ENCODE measurements around the gene NRM. TPM values are rescaled to one million over a fixed set of nuclear protein-coding genes. Genes with fewer than 3 reads are reported as not detected.

Gene NRM
- total and polyA plus RNA-seq, 2 of the 13 experiments (the other 11 are each of a cell fraction or from before 2014, with no cell fraction given): 12.5 to 16.0 TPM

DNA sequence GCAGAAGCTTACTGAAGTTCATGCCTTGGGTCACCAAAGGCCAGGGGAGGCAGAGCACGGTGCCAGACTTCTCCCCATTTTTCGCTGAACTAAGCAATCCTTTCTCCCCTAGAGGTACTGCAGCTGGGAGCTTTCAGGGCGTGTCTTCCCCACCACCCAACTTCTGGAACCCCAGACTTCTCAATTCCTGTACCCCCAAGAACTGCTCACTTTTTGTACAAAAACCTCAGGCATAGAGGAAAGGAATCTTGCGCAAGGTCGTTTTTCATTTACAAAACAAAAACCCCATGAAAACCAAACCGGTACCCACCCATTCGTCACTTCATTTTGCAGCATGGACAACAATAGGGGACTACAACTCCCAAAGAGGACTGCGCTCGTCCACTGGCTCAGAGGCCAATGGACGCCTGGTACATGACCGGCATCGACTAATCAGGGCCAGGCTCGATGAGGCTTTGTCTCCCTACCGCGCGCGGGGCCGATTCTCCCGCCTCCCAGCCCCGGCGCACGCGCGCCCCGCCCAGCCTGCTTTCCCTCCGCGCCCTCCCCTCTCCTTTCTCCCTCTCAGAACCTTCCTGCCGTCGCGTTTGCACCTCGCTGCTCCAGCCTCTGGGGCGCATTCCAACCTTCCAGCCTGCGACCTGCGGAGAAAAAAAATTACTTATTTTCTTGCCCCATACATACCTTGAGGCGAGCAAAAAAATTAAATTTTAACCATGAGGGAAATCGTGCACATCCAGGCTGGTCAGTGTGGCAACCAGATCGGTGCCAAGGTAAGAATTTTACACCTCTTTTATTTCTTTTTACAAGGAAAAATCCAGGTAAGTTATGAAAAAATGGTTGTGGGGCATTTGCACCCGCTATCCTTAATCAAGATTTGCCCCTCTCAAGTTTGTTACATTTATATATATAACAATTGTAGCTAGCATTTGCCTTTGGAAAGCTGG, 29.3 kb upstream of the NRM start, which contains the start of gene TUBB (continued):
- TF ChIP-seq, protein P1, sequence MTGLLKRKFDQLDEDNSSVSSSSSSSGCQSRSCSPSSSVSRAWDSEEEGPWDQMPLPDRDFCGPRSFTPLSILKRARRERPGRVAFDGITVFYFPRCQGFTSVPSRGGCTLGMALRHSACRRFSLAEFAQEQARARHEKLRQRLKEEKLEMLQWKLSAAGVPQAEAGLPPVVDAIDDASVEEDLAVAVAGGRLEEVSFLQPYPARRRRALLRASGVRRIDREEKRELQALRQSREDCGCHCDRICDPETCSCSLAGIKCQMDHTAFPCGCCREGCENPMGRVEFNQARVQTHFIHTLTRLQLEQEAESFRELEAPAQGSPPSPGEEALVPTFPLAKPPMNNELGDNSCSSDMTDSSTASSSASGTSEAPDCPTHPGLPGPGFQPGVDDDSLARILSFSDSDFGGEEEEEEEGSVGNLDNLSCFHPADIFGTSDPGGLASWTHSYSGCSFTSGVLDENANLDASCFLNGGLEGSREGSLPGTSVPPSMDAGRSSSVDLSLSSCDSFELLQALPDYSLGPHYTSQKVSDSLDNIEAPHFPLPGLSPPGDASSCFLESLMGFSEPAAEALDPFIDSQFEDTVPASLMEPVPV (CRISPR knock-in tag; IDR thresholded peaks at IDR 0.05): peak; percentile 74; the same call in 1 of the 2 replicates
- no peak; the same call in 1 of the 2 replicates for TF ChIP-seq RAD21 (CRISPR knock-in tag; IDR thresholded peaks at IDR 0.05)
- peak; percentile 25 for TF ChIP-seq KAT8 (CRISPR knock-in tag; IDR thresholded peaks at IDR 0.05)
- TF ChIP-seq, protein P2, sequence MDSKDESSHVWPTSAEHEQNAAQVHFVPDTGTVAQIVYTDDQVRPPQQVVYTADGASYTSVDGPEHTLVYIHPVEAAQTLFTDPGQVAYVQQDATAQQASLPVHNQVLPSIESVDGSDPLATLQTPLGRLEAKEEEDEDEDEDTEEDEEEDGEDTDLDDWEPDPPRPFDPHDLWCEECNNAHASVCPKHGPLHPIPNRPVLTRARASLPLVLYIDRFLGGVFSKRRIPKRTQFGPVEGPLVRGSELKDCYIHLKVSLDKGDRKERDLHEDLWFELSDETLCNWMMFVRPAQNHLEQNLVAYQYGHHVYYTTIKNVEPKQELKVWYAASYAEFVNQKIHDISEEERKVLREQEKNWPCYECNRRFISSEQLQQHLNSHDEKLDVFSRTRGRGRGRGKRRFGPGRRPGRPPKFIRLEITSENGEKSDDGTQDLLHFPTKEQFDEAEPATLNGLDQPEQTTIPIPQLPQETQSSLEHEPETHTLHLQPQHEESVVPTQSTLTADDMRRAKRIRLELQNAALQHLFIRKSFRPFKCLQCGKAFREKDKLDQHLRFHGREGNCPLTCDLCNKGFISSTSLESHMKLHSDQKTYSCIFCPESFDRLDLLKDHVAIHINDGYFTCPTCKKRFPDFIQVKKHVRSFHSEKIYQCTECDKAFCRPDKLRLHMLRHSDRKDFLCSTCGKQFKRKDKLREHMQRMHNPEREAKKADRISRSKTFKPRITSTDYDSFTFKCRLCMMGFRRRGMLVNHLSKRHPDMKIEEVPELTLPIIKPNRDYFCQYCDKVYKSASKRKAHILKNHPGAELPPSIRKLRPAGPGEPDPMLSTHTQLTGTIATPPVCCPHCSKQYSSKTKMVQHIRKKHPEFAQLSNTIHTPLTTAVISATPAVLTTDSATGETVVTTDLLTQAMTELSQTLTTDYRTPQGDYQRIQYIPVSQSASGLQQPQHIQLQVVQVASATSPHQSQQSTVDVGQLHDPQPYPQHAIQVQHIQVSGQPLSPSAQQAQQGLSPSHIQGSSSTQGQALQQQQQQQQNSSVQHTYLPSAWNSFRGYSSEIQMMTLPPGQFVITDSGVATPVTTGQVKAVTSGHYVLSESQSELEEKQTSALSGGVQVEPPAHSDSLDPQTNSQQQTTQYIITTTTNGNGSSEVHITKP (CRISPR knock-in tag; IDR thresholded peaks at IDR 0.05; ENCODE audit: low read depth): no peak; the same call in 1 of the 2 replicates
- TF ChIP-seq GFI1 (CRISPR knock-in tag; IDR thresholded peaks at IDR 0.05; ENCODE audit: borderline replicate concordance): peak; percentile 39; the same call in 1 of the 2 replicates
- TF ChIP-seq PTBP1 (IDR thresholded peaks at IDR 0.05; ENCODE audit: low read depth, low read length, poor library complexity, severe bottlenecking): no peak
- TF ChIP-seq, protein P3, sequence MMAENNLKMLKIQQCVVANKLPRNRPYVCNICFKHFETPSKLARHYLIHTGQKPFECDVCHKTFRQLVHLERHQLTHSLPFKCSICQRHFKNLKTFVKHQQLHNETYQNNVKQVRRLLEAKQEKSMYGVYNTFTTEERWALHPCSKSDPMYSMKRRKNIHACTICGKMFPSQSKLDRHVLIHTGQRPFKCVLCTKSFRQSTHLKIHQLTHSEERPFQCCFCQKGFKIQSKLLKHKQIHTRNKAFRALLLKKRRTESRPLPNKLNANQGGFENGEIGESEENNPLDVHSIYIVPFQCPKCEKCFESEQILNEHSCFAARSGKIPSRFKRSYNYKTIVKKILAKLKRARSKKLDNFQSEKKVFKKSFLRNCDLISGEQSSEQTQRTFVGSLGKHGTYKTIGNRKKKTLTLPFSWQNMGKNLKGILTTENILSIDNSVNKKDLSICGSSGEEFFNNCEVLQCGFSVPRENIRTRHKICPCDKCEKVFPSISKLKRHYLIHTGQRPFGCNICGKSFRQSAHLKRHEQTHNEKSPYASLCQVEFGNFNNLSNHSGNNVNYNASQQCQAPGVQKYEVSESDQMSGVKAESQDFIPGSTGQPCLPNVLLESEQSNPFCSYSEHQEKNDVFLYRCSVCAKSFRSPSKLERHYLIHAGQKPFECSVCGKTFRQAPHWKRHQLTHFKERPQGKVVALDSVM (CRISPR knock-in tag; IDR thresholded peaks at IDR 0.05): no peak
- no peak for TF ChIP-seq HMG20A (CRISPR knock-in tag; IDR thresholded peaks at IDR 0.05; ENCODE audit: borderline replicate concordance)
- TF ChIP-seq NPAS2 (CRISPR knock-in tag; IDR thresholded peaks at IDR 0.05; ENCODE audit: borderline replicate concordance): no peak
- TF ChIP-seq ZFP36L2 (CRISPR knock-in tag; IDR thresholded peaks at IDR 0.05): no peak
- TF ChIP-seq DR1 (CRISPR knock-in tag; IDR thresholded peaks at IDR 0.05): peak; percentile 38; the same call in 1 of the 2 replicates
- no peak; the same call in 1 of the 2 replicates for TF ChIP-seq CBX5 (CRISPR knock-in tag; IDR thresholded peaks at IDR 0.05; ENCODE audit: borderline replicate concordance)
- peak; percentile 9; the same call in 1 of the 2 replicates for TF ChIP-seq NR2F6 (IDR thresholded peaks at IDR 0.05)
- no peak; the same call in 1 of the 2 replicates for TF ChIP-seq NR2F6 (CRISPR knock-in tag; IDR thresholded peaks at IDR 0.05)
- TF ChIP-seq ZNF660 (CRISPR knock-in tag; IDR thresholded peaks at IDR 0.05; ENCODE audit: borderline replicate concordance, low read depth): no peak
- TF ChIP-seq ZNF274 (CRISPR knock-in tag; IDR thresholded peaks at IDR 0.05): peak; percentile 59; the same call in 1 of the 2 replicates
- TF ChIP-seq ZBTB20 (CRISPR knock-in tag; IDR thresholded peaks at IDR 0.05; ENCODE audit: borderline replicate concordance, low read depth): peak; percentile 70; the same call in 1 of the 2 replicates
- TF ChIP-seq MTF1 (CRISPR knock-in tag; IDR thresholded peaks at IDR 0.05): no peak
- peak; percentile 73 for TF ChIP-seq XRCC5 (optimal IDR thresholded peaks at IDR 0.05; ENCODE audit: low read length)
- TF ChIP-seq, protein P4, sequence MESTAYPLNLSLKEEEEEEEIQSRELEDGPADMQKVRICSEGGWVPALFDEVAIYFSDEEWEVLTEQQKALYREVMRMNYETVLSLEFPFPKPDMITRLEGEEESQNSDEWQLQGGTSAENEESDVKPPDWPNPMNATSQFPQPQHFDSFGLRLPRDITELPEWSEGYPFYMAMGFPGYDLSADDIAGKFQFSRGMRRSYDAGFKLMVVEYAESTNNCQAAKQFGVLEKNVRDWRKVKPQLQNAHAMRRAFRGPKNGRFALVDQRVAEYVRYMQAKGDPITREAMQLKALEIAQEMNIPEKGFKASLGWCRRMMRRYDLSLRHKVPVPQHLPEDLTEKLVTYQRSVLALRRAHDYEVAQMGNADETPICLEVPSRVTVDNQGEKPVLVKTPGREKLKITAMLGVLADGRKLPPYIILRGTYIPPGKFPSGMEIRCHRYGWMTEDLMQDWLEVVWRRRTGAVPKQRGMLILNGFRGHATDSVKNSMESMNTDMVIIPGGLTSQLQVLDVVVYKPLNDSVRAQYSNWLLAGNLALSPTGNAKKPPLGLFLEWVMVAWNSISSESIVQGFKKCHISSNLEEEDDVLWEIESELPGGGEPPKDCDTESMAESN (CRISPR knock-in tag; conservative IDR thresholded peaks at IDR 0.05): no peak

Data from HepG2 (cell line).